Lower leg skin (tissue), 4 donors: ENCODE data around the gene ZFYVE21. TPM values are rescaled to one million over a fixed set of nuclear protein-coding genes. Genes with fewer than 3 reads are reported as not detected.
A peak's percentile ranks its signal among the peaks of the same experiment; 100 is the strongest.

Source experiments
- DNase-seq, 2 donors: peaks; one replicate each; pipeline ENCODE4 v3.0.0-alpha.2; 2019; ENCODE audit warnings: low spot score in 2 of 2
- H3K4me3 ChIP-seq: fragments of 200-600 bp; sonication (generic); 2 replicates; pipeline ENCODE4 v1.5.1; 2017; ENCODE audit warnings: mild to moderate bottlenecking, low read depth; ENCODE audit not compliant: poor library complexity, severe bottlenecking
- POLR2A ChIP-seq, 2 donors: fragments of 450-650 bp; IDR thresholded peaks; one replicate each; pipeline ENCODE4 v1.6.1; 2016 to 2017; ENCODE audit warnings: antibody characterized with exemption in 2 of 2, mild to moderate bottlenecking in 1 of 2, moderate library complexity in 1 of 2
- WGBS, 2 donors: methylation state at CpG; one replicate each; pipeline ENCODE4 v1.1.5; 2018; 5-methylcytosine and 5-hydroxymethylcytosine counted together
- intact Hi-C: fragments of 100-400 bp; cut with DNase I; formaldehyde crosslinking; loops from one replicate; pipeline ENCODE4 v1.15.0; 2023; ENCODE audit warnings: low total_unique reads
- total RNA-seq, 4 donors: library from RNA; depleted of rRNA; stranded (reverse); fragments of >200 nt; gene quantifications; one replicate each; pipeline ENCODE4 v1.1.0, GENCODE V29; 2016
- TF ChIP-seq, protein P1 (sequence below), 3 donors: fragments of 450-650 bp; IDR thresholded peaks; one replicate each; pipeline ENCODE4 v1.5.1; 2016; ENCODE audit warnings: antibody characterized with exemption in 3 of 3, mild to moderate bottlenecking in 3 of 3, moderate library complexity in 2 of 3

Gene ZFYVE21
- total RNA-seq, 4 donors from 2014 or later = 133 to 269 (median 154) TPM

GRCh38 chr14:103693515-103693914, 22.1 kb upstream of the ZFYVE21 start:
- TF ChIP-seq, protein P1, sequence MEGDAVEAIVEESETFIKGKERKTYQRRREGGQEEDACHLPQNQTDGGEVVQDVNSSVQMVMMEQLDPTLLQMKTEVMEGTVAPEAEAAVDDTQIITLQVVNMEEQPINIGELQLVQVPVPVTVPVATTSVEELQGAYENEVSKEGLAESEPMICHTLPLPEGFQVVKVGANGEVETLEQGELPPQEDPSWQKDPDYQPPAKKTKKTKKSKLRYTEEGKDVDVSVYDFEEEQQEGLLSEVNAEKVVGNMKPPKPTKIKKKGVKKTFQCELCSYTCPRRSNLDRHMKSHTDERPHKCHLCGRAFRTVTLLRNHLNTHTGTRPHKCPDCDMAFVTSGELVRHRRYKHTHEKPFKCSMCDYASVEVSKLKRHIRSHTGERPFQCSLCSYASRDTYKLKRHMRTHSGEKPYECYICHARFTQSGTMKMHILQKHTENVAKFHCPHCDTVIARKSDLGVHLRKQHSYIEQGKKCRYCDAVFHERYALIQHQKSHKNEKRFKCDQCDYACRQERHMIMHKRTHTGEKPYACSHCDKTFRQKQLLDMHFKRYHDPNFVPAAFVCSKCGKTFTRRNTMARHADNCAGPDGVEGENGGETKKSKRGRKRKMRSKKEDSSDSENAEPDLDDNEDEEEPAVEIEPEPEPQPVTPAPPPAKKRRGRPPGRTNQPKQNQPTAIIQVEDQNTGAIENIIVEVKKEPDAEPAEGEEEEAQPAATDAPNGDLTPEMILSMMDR (IDR thresholded peaks at IDR 0.05) = no peak
- no peak for TF ChIP-seq POLR2A (IDR thresholded peaks at IDR 0.05)
- peak in 1 of 2 donors; percentile 88 for DNase-seq
- WGBS, 2 donors = 60 to 70% methylated on average over 22 of the region's 22 CpGs
- no peak overlapping the region for H3K4me3 ChIP-seq
- intact Hi-C loops = no loop called here

GRCh38 chr14:103694572-103695026, 21.0 kb upstream of the ZFYVE21 start:
- intact Hi-C loops = no loop called here
- 82 to 88% methylated on average over 20 of the region's 20 CpGs for WGBS, 2 donors
- DNase-seq = no peak
- TF ChIP-seq, protein P1 (IDR thresholded peaks at IDR 0.05) = no peak
- TF ChIP-seq POLR2A (IDR thresholded peaks at IDR 0.05) = no peak
- no peak overlapping the region for H3K4me3 ChIP-seq

GRCh38 chr14:103695296-103696069, 20.1 kb upstream of the ZFYVE21 start:
- DNase-seq = no peak
- intact Hi-C loops = no loop called here
- 75 to 78% methylated on average over 13 to 14 of the region's 14 CpGs for WGBS, 2 donors

DNA sequence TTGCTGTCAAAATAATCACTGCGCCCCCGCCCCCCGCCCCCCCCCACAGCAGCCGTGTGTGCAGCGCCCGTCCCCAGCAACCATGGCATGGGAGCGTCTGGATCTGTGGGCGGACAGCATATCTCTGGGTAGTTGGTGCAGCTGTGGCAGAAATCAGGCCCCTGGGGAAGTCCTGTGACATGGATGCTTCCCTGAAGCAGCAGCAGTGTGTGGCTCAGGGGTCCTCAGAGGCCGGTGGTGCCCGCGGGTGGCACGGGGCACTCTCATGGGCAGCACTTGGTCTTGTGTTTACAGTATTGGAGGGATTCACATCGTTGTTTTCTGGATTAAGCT, 19.6 kb upstream of the ZFYVE21 start:
- no peak overlapping the region for H3K4me3 ChIP-seq

More at GRCh38 chr14:103695296-103696069, 20.1 kb upstream of the ZFYVE21 start:
- no peak overlapping the region for H3K4me3 ChIP-seq
- TF ChIP-seq POLR2A (IDR thresholded peaks at IDR 0.05) = no peak

DNA sequence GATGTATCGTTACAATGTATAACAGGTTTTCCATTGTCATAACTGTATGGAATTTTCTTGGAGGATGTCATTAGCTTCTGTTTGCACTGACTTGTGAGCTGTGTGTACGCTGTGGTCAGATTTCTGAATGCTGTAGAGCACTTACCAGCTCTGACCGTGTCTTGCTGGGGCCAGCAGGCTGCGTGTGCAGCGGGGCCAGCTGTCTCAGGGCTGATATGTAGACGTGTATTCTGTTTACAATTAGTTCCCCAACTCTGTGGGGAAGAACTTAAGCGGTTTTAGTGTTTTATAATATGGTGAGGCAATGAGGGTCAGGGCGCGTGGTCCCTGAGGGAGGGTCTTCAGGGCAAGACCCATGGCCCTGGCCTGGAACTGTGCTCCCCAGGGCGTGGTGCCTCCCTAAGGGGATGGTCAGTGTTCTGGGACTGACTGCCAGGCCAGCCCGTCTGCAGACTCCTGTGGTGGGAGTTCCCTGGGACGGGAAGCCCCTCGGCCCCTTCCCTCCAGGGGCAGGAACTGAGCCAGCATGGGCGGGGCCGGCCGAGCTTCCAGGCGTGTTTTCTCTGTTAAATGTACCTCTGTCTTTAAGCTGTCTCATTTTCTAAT, 19.0 kb upstream of the ZFYVE21 start:
- no peak for DNase-seq
- no peak overlapping the region for H3K4me3 ChIP-seq
- TF ChIP-seq, protein P1 (IDR thresholded peaks at IDR 0.05) = no peak
- TF ChIP-seq POLR2A (IDR thresholded peaks at IDR 0.05) = no peak
- 24% methylated on average over 15 to 16 of the region's 17 CpGs for WGBS, 2 donors
- intact Hi-C loops = no loop called here

More for the DNA sequence above, 19.6 kb upstream of the ZFYVE21 start:
- TF ChIP-seq, protein P1 (IDR thresholded peaks at IDR 0.05) = no peak
- TF ChIP-seq POLR2A (IDR thresholded peaks at IDR 0.05) = no peak
- no peak for DNase-seq
- intact Hi-C loops = no loop called here
- WGBS, 2 donors = 53 to 62% methylated on average over 12 of the region's 13 CpGs

DNA sequence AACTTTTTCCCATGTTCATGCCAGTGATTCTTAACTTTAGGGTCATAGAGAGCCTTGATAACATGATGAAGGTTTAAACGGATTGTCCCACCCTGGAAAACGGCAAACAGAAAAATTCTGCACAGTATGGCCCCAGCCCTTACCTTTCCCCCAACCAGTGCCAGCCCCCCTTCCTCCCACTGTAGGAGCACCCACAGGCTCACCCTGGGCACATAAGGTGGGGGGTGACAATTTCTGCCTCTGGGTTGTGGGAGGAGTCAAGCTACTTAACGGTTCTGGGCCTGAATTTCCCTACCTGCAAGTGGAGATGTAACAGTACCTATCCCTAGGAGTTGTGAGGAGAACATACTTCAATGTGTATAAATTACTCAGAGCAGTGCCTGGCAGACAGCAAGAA, 18.4 kb upstream of the ZFYVE21 start:
- WGBS, 2 donors = 19 to 23% methylated on average over 3 of the region's 3 CpGs
- DNase-seq = no peak
- no peak overlapping the region for H3K4me3 ChIP-seq
- TF ChIP-seq, protein P1 (IDR thresholded peaks at IDR 0.05) = no peak
- TF ChIP-seq POLR2A (IDR thresholded peaks at IDR 0.05) = no peak
- intact Hi-C loops = no loop called here
